T-cell (primary cell): ENCODE results near the gene LYRM4. TPM values are rescaled to one million over a fixed set of nuclear protein-coding genes. Genes with fewer than 3 reads are reported as not detected.

Experiments used
- ATAC-seq, 4 experiments: fragments of 200-7000 bp in 3 of 4; fragments of 150-1000 bp in 1 of 4; cut with Tn5 transposase; replicated peaks in 1 of 4; 1 replicate in 3 of 4; 2 replicates in 1 of 4; pipeline ENCODE4 v1.10.0; 2021; ENCODE audit warnings: moderate library complexity in 3 of 4, mild to moderate bottlenecking in 2 of 4, moderate number of reproducible peaks in 1 of 4
- CTCF ChIA-PET, 2 donors: fragments of 300-600 bp; sonication (Branson Sonifier 250); formaldehyde crosslinking; loops; one replicate each; lab custom pipeline; 2022; ENCODE audit warnings: antibody characterized with exemption in 2 of 2; lab: Charles Lee
- POLR2A ChIA-PET, 2 donors: fragments of 300-600 bp; sonication (Branson Sonifier 250); formaldehyde crosslinking; loops; one replicate each; lab custom pipeline; 2022; ENCODE audit warnings: antibody characterized with exemption in 2 of 2; lab: Charles Lee
- DNase-seq, 35 experiments: peaks; one replicate each; pipeline versions ENCODE4 v3.0.0 to v3.0.0-alpha.2; 2013 to 2023
- H3K27ac ChIP-seq: one replicate; pipeline ENCODE4 v1.5.1; 2013; ENCODE audit warnings: low read length
- H3K27me3 ChIP-seq, 2 experiments: replicated peaks in 1 of 2; 1 replicate in 1 of 2; 2 replicates in 1 of 2; pipeline versions ENCODE4 v1.6.1 to v1.7.0; 2013; ENCODE audit warnings: low read length in 1 of 2, mixed read lengths in 1 of 2; ENCODE audit not compliant: control insufficient read depth in 2 of 2, insufficient read depth in 2 of 2; ENCODE audit errors: extremely low read depth in 1 of 2
- H3K36me3 ChIP-seq, 2 donors: 1 replicate in 1 of 2; 2 replicates in 1 of 2; pipeline versions ENCODE4 v1.6.1 to v1.7.0; 2013; ENCODE audit warnings: low read length in 1 of 2; ENCODE audit not compliant: control insufficient read depth in 2 of 2, insufficient read depth in 1 of 2; ENCODE audit errors: extremely low read depth in 1 of 2
- H3K4me1 ChIP-seq, 2 experiments: 1 replicate in 1 of 2; 2 replicates in 1 of 2; pipeline versions ENCODE4 v1.6.1 to v1.7.0; 2013; ENCODE audit warnings: low read length in 2 of 2, mixed read lengths in 1 of 2; ENCODE audit not compliant: insufficient read depth in 2 of 2, control insufficient read depth in 1 of 2; ENCODE audit errors: extremely low read depth in 1 of 2
- H3K4me3 ChIP-seq, 2 donors: 1 replicate in 1 of 2; 2 replicates in 1 of 2; pipeline versions ENCODE4 v1.5.1 to v1.7.0; 2013; ENCODE audit warnings: mild to moderate bottlenecking in 2 of 2, low read length in 1 of 2, moderate library complexity in 1 of 2; ENCODE audit not compliant: control insufficient read depth in 1 of 2; ENCODE audit errors: extremely low read depth in 1 of 2
- H3K9me3 ChIP-seq: 2 replicates; pipeline ENCODE4 v1.7.0; 2013
- H3K27ac Mint-ChIP-seq, 2 donors: one replicate each; pipeline ENCODE4 v1.8.0; 2020 to 2021; ENCODE audit warnings: mild to moderate bottlenecking in 2 of 2, mixed read lengths in 2 of 2
- H3K27me3 Mint-ChIP-seq, 2 donors: one replicate each; pipeline ENCODE4 v1.8.0; 2021 to 2022; ENCODE audit warnings: mixed read lengths in 2 of 2
- H3K36me3 Mint-ChIP-seq: one replicate; pipeline ENCODE4 v1.8.0; 2021; ENCODE audit warnings: mixed read lengths
- H3K4me1 Mint-ChIP-seq, 3 donors: one replicate each; pipeline ENCODE4 v1.8.0; 2020 to 2022; ENCODE audit warnings: mixed read lengths in 3 of 3, mild to moderate bottlenecking in 1 of 3
- H3K4me3 Mint-ChIP-seq, 3 donors: one replicate each; pipeline ENCODE4 v1.8.0; 2020 to 2022; ENCODE audit warnings: mild to moderate bottlenecking in 3 of 3, mixed read lengths in 3 of 3, moderate library complexity in 3 of 3
- H3K9me3 Mint-ChIP-seq, 3 donors: one replicate each; pipeline ENCODE4 v1.8.0; 2020 to 2022; ENCODE audit warnings: mixed read lengths in 3 of 3
- WGBS: methylation state at CpG from one replicate; pipeline ENCODE4 v1.1.5; 2013; ENCODE audit warnings: missing lambda C conversion rate; ENCODE audit not compliant: insufficient coverage; 5-methylcytosine and 5-hydroxymethylcytosine counted together
- total RNA-seq, 35 experiments: library from RNA in 6 of 35; stranded (reverse) in 6 of 35; fragments of 120-200 nt in 1 of 35; gene quantifications; one replicate each; pipeline versions ENCODE4 v1.2.1 to v1.2.4 and lab custom pipeline; 2013 to 2026

LYRM4 gene
- total RNA-seq, 5 donors from 2014 or later (not counting 1 experiment from before 2014, with no cell fraction given), result 17.7 to 25.6 (median 20.4) TPM

GRCh38 chr6:5132731-5133130 is 128.0 kb downstream of the LYRM4 start:
- Histone ChIP-seq H3K36me3 (no peaks in the 10 kb centered on the region), H3K27ac (no peak overlapping the region), H3K4me1 (peaks cover 0 to 2% of the 10 kb centered on the region in 2 experiments), H3K9me3 (no peaks in the 10 kb centered on the region), H3K4me3 (no peak overlapping the region), H3K27me3 (no peaks in the 10 kb centered on the region)
- Mint-ChIP-seq H3K4me3 (no peak overlapping the region), H3K36me3 (peaks cover 5% of the 10 kb centered on the region), H3K9me3 (no peaks in the 10 kb centered on the region), H3K27me3 (no peaks in the 10 kb centered on the region), H3K27ac (no peak overlapping the region), H3K4me1 (peaks cover 2 to 21% (median 3%) of the 10 kb centered on the region in 3 donors)
- CTCF ChIA-PET, result no interaction called here
- ATAC-seq (no peak), DNase-seq (peak in 1 of 35 experiments; percentile 10)
- POLR2A ChIA-PET, result no interaction called here
- WGBS, result 81% methylated on average over 4 of the region's 7 CpGs

GRCh38 chr6:5130135-5130866 is 130.4 kb downstream of the LYRM4 start:
- Mint-ChIP-seq H3K27ac (no peak overlapping the region), H3K27me3 (no peaks in the 10 kb centered on the region), H3K4me3 (no peak overlapping the region), H3K4me1 (peaks cover 0 to 14% (median 3%) of the 10 kb centered on the region in 3 donors), H3K36me3 (peaks cover 5% of the 10 kb centered on the region), H3K9me3 (no peaks in the 10 kb centered on the region)
- Histone ChIP-seq H3K9me3 (no peaks in the 10 kb centered on the region), H3K27ac (no peak overlapping the region), H3K36me3 (no peaks in the 10 kb centered on the region), H3K27me3 (no peaks in the 10 kb centered on the region), H3K4me3 (no peak overlapping the region), H3K4me1 (peaks cover 0 to 2% of the 10 kb centered on the region in 2 experiments)
- CTCF ChIA-PET, result interaction anchor here (0.5 to 0.7 kb wide), 2 partner anchors 85 to 680 kb away, joined by 3 read pairs; no protein-coding TSS in a partner anchor
- ATAC-seq (no peak), DNase-seq (no peak)
- 95% methylated on average over 8 of the region's 10 CpGs for WGBS
- POLR2A ChIA-PET, result interaction anchor here in 1 of 2 donors (0.6 kb wide), 1 partner anchor 27 kb away, joined by 3 read pairs; no protein-coding TSS in a partner anchor

GRCh38 chr6:5128351-5128750 is 132.4 kb downstream of the LYRM4 start:
- Histone ChIP-seq H3K36me3 (no peaks in the 10 kb centered on the region), H3K9me3 (no peaks in the 10 kb centered on the region), H3K4me1 (peaks cover 0 to 2% of the 10 kb centered on the region in 2 experiments), H3K27ac (no peak overlapping the region), H3K27me3 (no peaks in the 10 kb centered on the region), H3K4me3 (no peak overlapping the region)
- no peak overlapping the region for H3K27ac Mint-ChIP-seq
- CTCF ChIA-PET, result interaction anchor here in 1 of 2 donors (0.9 kb wide), 1 partner anchor 9 kb away, joined by 3 read pairs; no protein-coding TSS in a partner anchor
- ATAC-seq, result no peak
- no peaks in the 10 kb centered on the region for H3K9me3 Mint-ChIP-seq
- H3K27me3 Mint-ChIP-seq, result no peaks in the 10 kb centered on the region
- H3K36me3 Mint-ChIP-seq, result peaks cover 5% of the 10 kb centered on the region
- no peak for DNase-seq
- POLR2A ChIA-PET, result no interaction called here
- H3K4me3 Mint-ChIP-seq, result no peak overlapping the region
- H3K4me1 Mint-ChIP-seq, result peaks cover 0 to 14% (median 3%) of the 10 kb centered on the region in 3 donors
- WGBS, result 50% methylated on average over 2 of the region's 4 CpGs

- Mint-ChIP-seq H3K27me3 (no peaks in the 10 kb centered on the region), H3K4me3 (no peak overlapping the region), H3K4me1 (peaks cover 0 to 14% (median 0%) of the 10 kb centered on the region in 3 donors), H3K36me3 (peaks cover 5% of the 10 kb centered on the region), H3K9me3 (no peaks in the 10 kb centered on the region), H3K27ac (no peak overlapping the region)
- ChIA-PET CTCF (no interaction called here), POLR2A (no interaction called here)
- H3K9me3 ChIP-seq, result no peaks in the 10 kb centered on the region
- H3K36me3 ChIP-seq, result no peaks in the 10 kb centered on the region
- ATAC-seq, result no peak
- DNase-seq, result no peak
- H3K27ac ChIP-seq, result no peak overlapping the region
- H3K27me3 ChIP-seq, result no peaks in the 10 kb centered on the region
- peaks cover 0 to 2% of the 10 kb centered on the region in 2 experiments for H3K4me1 ChIP-seq
- 90% methylated on average over 2 of the region's 8 CpGs for WGBS
- H3K4me3 ChIP-seq, result no peak overlapping the region
Observed at GRCh38 chr6:5127106-5127687, 133.6 kb downstream of the LYRM4 start.

- peaks cover 0 to 14% (median 0%) of the 10 kb centered on the region in 3 donors for H3K4me1 Mint-ChIP-seq
- ChIA-PET CTCF (no interaction called here), POLR2A (no interaction called here)
- no peak overlapping the region for H3K27ac Mint-ChIP-seq
- DNase-seq, result no peak
- H3K4me3 Mint-ChIP-seq, result no peak overlapping the region
- ATAC-seq, result no peak
- peaks cover 5% of the 10 kb centered on the region for H3K36me3 Mint-ChIP-seq
- Histone ChIP-seq H3K4me1 (peaks cover 0 to 2% of the 10 kb centered on the region in 2 experiments), H3K27me3 (no peaks in the 10 kb centered on the region), H3K9me3 (no peaks in the 10 kb centered on the region), H3K4me3 (no peak overlapping the region), H3K36me3 (no peaks in the 10 kb centered on the region), H3K27ac (no peak overlapping the region)
- WGBS, result 80% methylated on average over 1 of the region's 4 CpGs
- H3K9me3 Mint-ChIP-seq, result no peaks in the 10 kb centered on the region
- H3K27me3 Mint-ChIP-seq, result no peaks in the 10 kb centered on the region
Observed at GRCh38 chr6:5126214-5126613, 134.5 kb downstream of the LYRM4 start.

- no peaks in the 10 kb centered on the region for H3K27me3 ChIP-seq
- H3K4me3 ChIP-seq, result no peak overlapping the region
- Mint-ChIP-seq H3K27me3 (no peaks in the 10 kb centered on the region), H3K4me1 (peaks cover 0 to 14% (median 0%) of the 10 kb centered on the region in 3 donors), H3K36me3 (peaks cover 5% of the 10 kb centered on the region), H3K4me3 (no peak overlapping the region), H3K27ac (no peak overlapping the region), H3K9me3 (no peaks in the 10 kb centered on the region)
- ChIA-PET CTCF (interaction anchor here in 1 of 2 donors (0.6 kb wide), 1 partner anchor 872 kb away, joined by 4 read pairs; no protein-coding TSS in a partner anchor), POLR2A (no interaction called here)
- H3K36me3 ChIP-seq, result no peaks in the 10 kb centered on the region
- ATAC-seq (no peak), DNase-seq (no peak)
- 93% methylated on average over 10 of the region's 11 CpGs for WGBS
- H3K9me3 ChIP-seq, result no peaks in the 10 kb centered on the region
- H3K4me1 ChIP-seq, result peaks cover 0 to 2% of the 10 kb centered on the region in 2 experiments
- H3K27ac ChIP-seq, result no peak overlapping the region
Observed at GRCh38 chr6:5125152-5126006, 135.4 kb downstream of the LYRM4 start.
